Astrocyte (in vitro differentiated cells and primary cell): Measurements from ENCODE around the gene SRSF7. TPM values are rescaled to one million over a fixed set of nuclear protein-coding genes. Genes with fewer than 3 reads are reported as not detected.
"Not testable (repeated sequence)": the region's sequence is repeated elsewhere in the genome, so short reads cannot be mapped to it uniquely, and the experiment has no call there.

Experiments
- DNase-seq: peaks from one replicate; pipeline ENCODE4 v3.0.0-alpha.2; 2010; ENCODE audit warnings: low read depth
- FAIRE-seq: peaks from 2 replicates; lab custom pipeline; 2011; peaks lifted over from hg19 to GRCh38; lab: Jason Lieb, UNC
- H2AFZ ChIP-seq: 2 replicates; pipeline ENCODE4 v1.6.0; 2012; ENCODE audit warnings: low read depth, low read length, inconsistent platforms
- H3K27ac ChIP-seq: 2 replicates; pipeline ENCODE4 v1.5.1; 2011; ENCODE audit warnings: low read depth, low read length, inconsistent platforms
- H3K27me3 ChIP-seq: 2 replicates; pipeline ENCODE4 v1.6.0; 2011; ENCODE audit warnings: low read length, inconsistent platforms; ENCODE audit not compliant: insufficient read depth
- H3K36me3 ChIP-seq: 2 replicates; pipeline ENCODE4 v1.5.1; 2011; ENCODE audit warnings: low read length, inconsistent platforms; ENCODE audit not compliant: insufficient read depth
- H3K4me1 ChIP-seq: 2 replicates; pipeline ENCODE4 v1.5.1; 2011; ENCODE audit warnings: low read length, inconsistent platforms; ENCODE audit not compliant: insufficient read depth
- H3K4me2 ChIP-seq: 2 replicates; pipeline ENCODE4 v1.6.0; 2012; ENCODE audit warnings: low read length, inconsistent platforms
- H3K4me3 ChIP-seq: 2 replicates; pipeline ENCODE4 v1.5.1; 2011; ENCODE audit warnings: low read depth, mild to moderate bottlenecking, low read length, inconsistent platforms; ENCODE audit not compliant: insufficient read depth
- H3K79me2 ChIP-seq: 2 replicates; pipeline ENCODE4 v1.6.0; 2012; ENCODE audit warnings: mild to moderate bottlenecking, low read length, inconsistent platforms; ENCODE audit not compliant: insufficient read depth
- H3K9ac ChIP-seq: 2 replicates; pipeline ENCODE4 v1.6.0; 2012; ENCODE audit warnings: mild to moderate bottlenecking, low read length, inconsistent platforms
- H3K9me3 ChIP-seq: 2 replicates; pipeline ENCODE4 v1.5.1; 2012; ENCODE audit warnings: low read depth, mild to moderate bottlenecking, low read length, inconsistent platforms; ENCODE audit not compliant: insufficient read depth
- H4K20me1 ChIP-seq: 2 replicates; pipeline ENCODE4 v1.6.0; 2012; ENCODE audit warnings: low read length, inconsistent platforms; ENCODE audit not compliant: insufficient read depth
- H3K27ac Mint-ChIP-seq: one replicate; pipeline ENCODE4 v1.8.0; 2021; ENCODE audit warnings: mild to moderate bottlenecking, mixed read lengths; ENCODE audit not compliant: unreplicated experiment
- H3K27me3 Mint-ChIP-seq: one replicate; pipeline ENCODE4 v1.8.0; 2021; ENCODE audit warnings: low read depth, mixed read lengths; ENCODE audit not compliant: unreplicated experiment
- H3K36me3 Mint-ChIP-seq: one replicate; pipeline ENCODE4 v1.8.0; 2021; ENCODE audit warnings: low read depth, mixed read lengths; ENCODE audit not compliant: unreplicated experiment
- H3K4me1 Mint-ChIP-seq: one replicate; pipeline ENCODE4 v1.8.0; 2021; ENCODE audit warnings: low read depth, mixed read lengths; ENCODE audit not compliant: unreplicated experiment
- H3K4me3 Mint-ChIP-seq: one replicate; pipeline ENCODE4 v1.8.0; 2021; ENCODE audit warnings: mild to moderate bottlenecking, moderate library complexity, mixed read lengths; ENCODE audit not compliant: unreplicated experiment
- H3K9me3 Mint-ChIP-seq: one replicate; pipeline ENCODE4 v1.8.0; 2021; ENCODE audit warnings: mild to moderate bottlenecking, mixed read lengths; ENCODE audit not compliant: unreplicated experiment
- EZH2 ChIP-seq: IDR thresholded peaks from 2 replicates; pipeline ENCODE4 v1.6.1; 2012; ENCODE audit warnings: mild to moderate bottlenecking, low read length, inconsistent platforms; ENCODE audit not compliant: insufficient read depth
- total RNA-seq: library from RNA; stranded (reverse); gene quantifications from 2 replicates; pipeline ENCODE4 v1.2.1, GENCODE V29; 2021
- TF ChIP-seq, protein P1 (sequence below): IDR thresholded peaks from 2 replicates; pipeline ENCODE4 v1.5.1; 2011; ENCODE audit warnings: low read depth, mild to moderate bottlenecking, inconsistent platforms, low read length, moderate library complexity; ENCODE audit not compliant: insufficient read depth

SRSF7 gene
- total RNA-seq, 1 donor from 2014 or later, result 120 TPM

DNA sequence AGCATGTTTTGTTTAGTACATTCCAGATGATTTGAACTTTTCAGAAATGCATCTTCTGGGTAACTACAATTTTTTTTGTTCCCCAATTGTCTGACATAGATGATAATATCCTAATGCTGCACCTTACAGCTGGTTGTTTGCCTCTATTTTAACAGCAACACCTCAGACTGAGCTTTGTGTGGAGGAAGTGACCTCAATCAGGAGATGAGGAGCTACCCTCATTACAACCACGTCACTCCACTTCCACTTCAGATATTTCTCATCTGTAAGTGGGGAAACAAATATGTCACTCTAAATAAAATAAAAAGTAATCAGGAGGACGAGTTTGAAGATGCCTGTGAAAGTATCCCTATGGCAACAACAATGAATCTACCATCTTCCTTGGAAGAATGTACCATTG lies 12.1 kb upstream of the SRSF7 start:
- no peak overlapping the region for H3K9ac ChIP-seq
- no peaks in the 10 kb centered on the region for H4K20me1 ChIP-seq
- no peaks in the 10 kb centered on the region for H3K36me3 Mint-ChIP-seq
- DNase-seq (no peak), FAIRE-seq (no peak)
- H3K4me1 Mint-ChIP-seq, result peaks cover 4% of the 10 kb centered on the region
- no peaks in the 10 kb centered on the region for H3K9me3 Mint-ChIP-seq
- H3K27me3 ChIP-seq, result no peaks in the 10 kb centered on the region
- no peak overlapping the region for H3K27ac ChIP-seq
- peaks cover 2% of the 10 kb centered on the region for H3K27me3 Mint-ChIP-seq
- H3K4me3 ChIP-seq, result no peak overlapping the region
- H3K4me2 ChIP-seq, result no peak overlapping the region
- H3K36me3 ChIP-seq, result no peaks in the 10 kb centered on the region
- no peaks in the 10 kb centered on the region for H3K9me3 ChIP-seq
- no peak overlapping the region for H3K27ac Mint-ChIP-seq
- H3K79me2 ChIP-seq, result no peaks in the 10 kb centered on the region
- H3K4me1 ChIP-seq, result peaks cover 13% of the 10 kb centered on the region
- H2AFZ ChIP-seq, result no peak overlapping the region
- TF ChIP-seq, protein P1, sequence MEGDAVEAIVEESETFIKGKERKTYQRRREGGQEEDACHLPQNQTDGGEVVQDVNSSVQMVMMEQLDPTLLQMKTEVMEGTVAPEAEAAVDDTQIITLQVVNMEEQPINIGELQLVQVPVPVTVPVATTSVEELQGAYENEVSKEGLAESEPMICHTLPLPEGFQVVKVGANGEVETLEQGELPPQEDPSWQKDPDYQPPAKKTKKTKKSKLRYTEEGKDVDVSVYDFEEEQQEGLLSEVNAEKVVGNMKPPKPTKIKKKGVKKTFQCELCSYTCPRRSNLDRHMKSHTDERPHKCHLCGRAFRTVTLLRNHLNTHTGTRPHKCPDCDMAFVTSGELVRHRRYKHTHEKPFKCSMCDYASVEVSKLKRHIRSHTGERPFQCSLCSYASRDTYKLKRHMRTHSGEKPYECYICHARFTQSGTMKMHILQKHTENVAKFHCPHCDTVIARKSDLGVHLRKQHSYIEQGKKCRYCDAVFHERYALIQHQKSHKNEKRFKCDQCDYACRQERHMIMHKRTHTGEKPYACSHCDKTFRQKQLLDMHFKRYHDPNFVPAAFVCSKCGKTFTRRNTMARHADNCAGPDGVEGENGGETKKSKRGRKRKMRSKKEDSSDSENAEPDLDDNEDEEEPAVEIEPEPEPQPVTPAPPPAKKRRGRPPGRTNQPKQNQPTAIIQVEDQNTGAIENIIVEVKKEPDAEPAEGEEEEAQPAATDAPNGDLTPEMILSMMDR, result no peak
- TF ChIP-seq EZH2, result no peak
- H3K4me3 Mint-ChIP-seq, result no peak overlapping the region

DNA sequence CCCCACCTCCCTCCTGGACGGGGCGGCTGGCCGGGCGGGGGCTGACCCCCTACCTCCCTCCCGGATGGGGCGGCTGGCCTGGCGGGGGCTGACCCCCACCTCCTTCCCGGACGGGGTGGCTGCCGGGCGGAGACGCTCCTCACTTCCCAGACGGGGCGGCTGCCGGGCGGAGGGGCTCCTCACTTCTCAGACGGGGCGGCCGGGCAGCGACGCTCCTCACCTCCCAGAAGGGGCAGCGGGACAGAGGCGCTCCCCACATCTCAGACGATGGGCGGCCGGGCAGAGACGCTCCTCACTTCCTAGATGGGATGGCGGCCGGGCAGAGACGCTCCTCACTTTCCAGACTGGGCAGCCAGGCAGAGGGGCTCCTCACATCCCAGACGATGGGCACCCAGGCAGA lies 4.7 kb upstream of the SRSF7 start:
- H3K79me2 ChIP-seq, H4K20me1 ChIP-seq, H2AFZ ChIP-seq, H3K9ac ChIP-seq, FAIRE-seq, H3K27me3 ChIP-seq, H3K4me2 ChIP-seq, H3K4me1 ChIP-seq, H3K9me3 Mint-ChIP-seq, H3K27ac Mint-ChIP-seq, H3K4me3 Mint-ChIP-seq, DNase-seq, H3K27me3 Mint-ChIP-seq, H3K4me1 Mint-ChIP-seq, H3K4me3 ChIP-seq, H3K36me3 ChIP-seq, H3K9me3 ChIP-seq, H3K36me3 Mint-ChIP-seq, H3K27ac ChIP-seq: not testable (repeated sequence)

DNA sequence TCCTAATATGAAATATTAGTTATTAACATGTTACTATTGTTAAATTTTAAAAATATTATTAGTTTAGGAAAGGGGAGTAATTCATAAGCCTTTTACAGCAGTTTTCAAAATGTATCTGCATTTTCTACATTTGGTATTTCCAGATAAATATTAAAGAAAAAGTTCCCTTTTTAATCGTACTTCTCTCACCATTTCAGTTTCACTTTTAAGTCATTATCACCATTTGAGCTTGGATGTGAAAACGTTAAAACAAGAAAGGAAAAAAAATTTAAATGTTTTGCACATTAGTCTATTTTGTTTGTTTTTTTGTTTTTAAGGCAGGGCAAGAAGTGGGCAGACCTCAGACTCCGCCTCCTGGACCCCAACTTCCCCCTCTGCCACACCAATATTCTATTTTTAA lies 3.3 kb upstream of the SRSF7 start:
- Histone ChIP-seq H3K4me2 (no peak overlapping the region), H3K79me2 (peaks cover 16% of the 10 kb centered on the region), H3K9me3 (no peaks in the 10 kb centered on the region), H2AFZ (no peak overlapping the region), H4K20me1 (peaks cover 12% of the 10 kb centered on the region), H3K27me3 (no peaks in the 10 kb centered on the region), H3K4me3 (no peak overlapping the region), H3K36me3 (peaks cover under 1% of the 10 kb centered on the region), H3K4me1 (peaks cover 5% of the 10 kb centered on the region), H3K9ac (no peak overlapping the region), H3K27ac (no peak overlapping the region)
- TF ChIP-seq EZH2, result no peak
- TF ChIP-seq, protein P1, result no peak
- Mint-ChIP-seq H3K27ac (no peak overlapping the region), H3K4me1 (peaks cover 7% of the 10 kb centered on the region), H3K9me3 (no peaks in the 10 kb centered on the region), H3K36me3 (peaks cover 2% of the 10 kb centered on the region), H3K27me3 (no peaks in the 10 kb centered on the region), H3K4me3 (no peak overlapping the region)
- FAIRE-seq (no peak), DNase-seq (no peak)
